OCI-M2 (cell line): ENCODE data around the gene CLIC4.
"Not testable (repeated sequence)": the region's sequence is repeated elsewhere in the genome, so short reads cannot be mapped to it uniquely, and the experiment has no call there.

Source experiments
- DNase-seq: peaks from one replicate; lab custom pipeline; 2025; ENCODE audit not compliant: unreplicated experiment; lab: John Stamatoyannopoulos, UW

CLIC4 gene

GRCh38 chr1:24744911-24745710 is at the start of gene CLIC4:
Gene CLIC4 (plus strand): TSS chr1:24745447. CDS start chr1:24745554, 107 bp downstream.
- DNase-seq = peak; percentile 77

GRCh38 chr1:24696041-24696755 is 49.0 kb upstream of the CLIC4 start:
- no peak for DNase-seq

GRCh38 chr1:24696756-24697330 is 48.4 kb upstream of the CLIC4 start:
- DNase-seq = no peak

- not testable (repeated sequence) for DNase-seq
Measured at GRCh38 chr1:24697453-24698001, 47.7 kb upstream of the CLIC4 start.

GRCh38 chr1:24698326-24698725 is 46.9 kb upstream of the CLIC4 start:
- not testable (repeated sequence) for DNase-seq

GRCh38 chr1:24699628-24700027 is 45.6 kb upstream of the CLIC4 start:
- DNase-seq = no peak

GRCh38 chr1:24702511-24703293 is 42.5 kb upstream of the CLIC4 start:
- no peak for DNase-seq

GRCh38 chr1:24704411-24705259 is 40.6 kb upstream of the CLIC4 start:
- DNase-seq = no peak

- DNase-seq = no peak
Measured at GRCh38 chr1:24705260-24706073, 39.8 kb upstream of the CLIC4 start.

GRCh38 chr1:24706074-24706389 is 39.2 kb upstream of the CLIC4 start:
- not testable (repeated sequence) for DNase-seq

- no peak for DNase-seq
Measured at GRCh38 chr1:24707687-24708086, 37.6 kb upstream of the CLIC4 start.

- no peak for DNase-seq
Measured at GRCh38 chr1:24708938-24709337, 36.3 kb upstream of the CLIC4 start.

- no peak for DNase-seq
Measured at GRCh38 chr1:24709791-24710441, 35.3 kb upstream of the CLIC4 start.

GRCh38 chr1:24711329-24711728 is 33.9 kb upstream of the CLIC4 start:
- no peak for DNase-seq

GRCh38 chr1:24713176-24713575 is 32.1 kb upstream of the CLIC4 start:
- DNase-seq = no peak

- no peak for DNase-seq
Measured at GRCh38 chr1:24713736-24714135, 31.5 kb upstream of the CLIC4 start.

- no peak for DNase-seq
Measured at GRCh38 chr1:24714859-24715520, 30.3 kb upstream of the CLIC4 start.

GRCh38 chr1:24715658-24716057 is 29.6 kb upstream of the CLIC4 start:
- no peak for DNase-seq
